ENCODE data around the gene MAPKAP1.
A peak's percentile ranks its signal among the peaks of the same experiment; 100 is the strongest.

Gene MAPKAP1

DNA sequence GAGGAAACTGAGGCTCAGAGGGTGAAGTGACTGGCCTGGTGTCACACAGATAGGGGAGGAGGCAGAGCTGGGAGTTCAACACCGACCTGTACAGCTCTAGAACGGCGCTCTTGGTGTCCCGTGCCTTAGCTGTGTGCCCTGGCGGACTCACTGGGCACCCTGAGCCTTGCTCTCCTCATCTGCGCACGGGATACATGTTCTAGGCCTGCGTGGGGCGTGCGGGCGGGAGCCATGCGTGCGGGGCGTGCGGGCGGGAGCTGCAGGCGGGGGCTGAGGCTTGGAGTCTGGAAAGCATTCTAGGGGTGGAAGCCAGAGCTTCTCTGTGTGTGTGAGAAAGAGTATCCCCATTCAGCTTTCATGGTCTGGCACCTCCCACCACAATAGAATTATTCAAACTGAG lies 280.1 kb downstream of the MAPKAP1 start:
- no peak for DNase-seq

GRCh38 chr9:125425901-125426515 lies 281.0 kb downstream of the MAPKAP1 start:
- no peak for DNase-seq

GRCh38 chr9:125425170-125425897 lies 281.7 kb downstream of the MAPKAP1 start:
- DNase-seq = no peak

- no peak for DNase-seq
Measured at GRCh38 chr9:125423964-125424363, 283.0 kb downstream of the MAPKAP1 start.

DNA sequence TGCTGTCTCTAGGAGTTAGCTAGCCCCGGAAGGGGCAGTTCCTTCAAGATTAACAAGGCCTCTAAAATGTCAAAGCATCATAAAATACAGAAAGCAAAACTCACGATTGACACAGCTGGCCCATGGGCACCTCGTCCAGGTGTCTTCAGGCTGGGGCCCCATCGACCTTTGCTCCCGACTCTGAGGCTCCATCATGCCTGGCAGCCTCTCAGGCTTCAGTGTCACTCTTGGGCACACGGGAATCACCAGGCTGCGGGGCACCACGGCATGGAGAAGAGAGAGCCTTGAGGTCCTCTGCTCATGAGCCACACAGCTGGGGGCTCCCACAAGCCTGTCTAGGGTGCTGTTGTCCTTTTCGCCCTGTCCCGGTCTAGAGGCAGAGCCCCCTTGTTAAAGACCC lies 284.2 kb downstream of the MAPKAP1 start:
- DNase-seq = no peak

DNA sequence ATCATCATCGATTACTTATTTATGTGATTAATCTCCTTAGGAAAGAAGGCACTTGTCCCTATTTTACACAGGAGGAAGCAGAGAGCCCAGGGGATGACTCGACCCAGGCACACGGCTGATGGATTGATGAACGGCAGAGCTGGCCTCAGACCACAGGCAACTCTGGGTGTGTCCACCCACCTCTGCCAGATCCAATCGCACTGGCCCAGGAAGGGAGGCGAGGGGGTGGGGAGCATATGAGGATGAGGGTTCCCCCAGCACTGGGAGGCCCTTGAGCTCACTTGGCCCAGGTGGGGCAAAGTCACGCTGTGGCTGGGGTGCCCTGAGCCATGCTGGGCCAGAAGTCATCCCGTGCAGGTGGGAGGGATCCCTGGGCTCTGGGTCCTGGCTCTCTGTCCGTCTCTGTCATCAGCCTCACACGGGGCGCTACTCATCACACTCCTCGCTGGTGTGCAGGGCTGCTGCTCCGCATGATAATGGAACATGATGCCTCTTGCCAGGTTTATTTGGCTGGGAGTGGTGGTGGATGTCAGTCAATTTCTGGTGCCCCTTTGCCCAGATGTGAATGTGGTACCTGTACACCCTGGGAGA lies 285.3 kb downstream of the MAPKAP1 start:
- no peak for DNase-seq

DNA sequence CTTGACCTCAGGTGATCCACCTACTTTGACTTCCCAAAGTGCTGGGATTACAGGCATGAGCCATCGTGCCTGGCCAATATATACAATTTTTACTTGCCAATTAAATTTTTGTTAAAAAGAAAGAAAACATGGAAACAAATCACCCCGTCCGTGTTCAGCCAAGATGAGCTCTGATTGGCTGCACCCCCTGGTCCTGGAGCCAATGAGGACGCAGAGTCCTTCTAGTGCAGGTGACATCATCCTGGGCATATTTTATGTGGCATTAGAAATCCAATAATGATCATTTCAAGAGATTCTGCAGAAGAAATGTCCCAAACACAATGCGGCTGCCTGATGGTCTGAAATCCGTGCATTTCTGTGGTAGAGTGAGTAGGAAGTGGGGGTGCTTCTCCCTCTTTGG lies 285.8 kb downstream of the MAPKAP1 start:
- no peak for DNase-seq

GRCh38 chr9:125418404-125418803 lies 288.6 kb downstream of the MAPKAP1 start:
- DNase-seq = no peak

DNA sequence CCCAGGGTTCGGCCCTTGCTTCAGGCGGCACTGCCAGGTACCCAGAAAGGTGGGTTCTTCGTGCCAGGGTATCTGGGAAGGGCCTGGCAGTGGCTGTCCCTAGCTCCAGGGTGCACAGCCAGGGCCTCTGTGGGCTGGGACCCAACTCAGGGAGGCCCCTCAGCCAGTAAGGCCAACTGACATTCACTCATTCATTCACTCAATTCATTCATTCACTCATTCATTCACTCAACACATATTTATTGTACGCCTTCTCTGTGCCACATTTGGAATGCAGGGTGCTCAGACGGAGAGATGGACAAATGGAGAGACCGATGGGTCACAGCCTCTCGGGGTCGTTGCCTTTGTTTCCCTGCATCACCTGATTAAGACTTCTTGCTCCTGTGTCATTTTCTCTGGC lies 290.5 kb downstream of the MAPKAP1 start:
- no peak for DNase-seq

GRCh38 chr9:125415583-125416460 lies 291.2 kb downstream of the MAPKAP1 start:
- no peak for DNase-seq

DNA sequence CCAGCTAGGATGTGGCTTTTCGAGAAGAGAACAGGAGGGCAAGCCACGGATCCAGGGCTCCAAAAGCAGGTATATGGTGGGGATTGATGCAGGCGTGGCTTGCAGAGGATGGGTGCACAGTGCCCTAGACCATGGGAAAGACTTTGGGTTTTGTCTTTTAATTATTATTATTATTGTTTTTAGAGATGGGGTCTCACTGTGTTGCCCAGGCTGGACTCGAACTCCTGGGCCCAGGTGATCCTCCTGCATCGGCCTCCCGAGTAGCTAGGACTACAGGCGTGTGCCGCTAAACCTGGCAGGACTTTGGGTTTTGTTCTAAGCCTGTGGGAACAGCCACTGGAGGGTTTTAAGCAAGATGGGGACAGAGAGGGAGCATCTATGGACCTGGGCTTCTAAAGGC lies 293.4 kb downstream of the MAPKAP1 start:
- no peak for DNase-seq

DNA sequence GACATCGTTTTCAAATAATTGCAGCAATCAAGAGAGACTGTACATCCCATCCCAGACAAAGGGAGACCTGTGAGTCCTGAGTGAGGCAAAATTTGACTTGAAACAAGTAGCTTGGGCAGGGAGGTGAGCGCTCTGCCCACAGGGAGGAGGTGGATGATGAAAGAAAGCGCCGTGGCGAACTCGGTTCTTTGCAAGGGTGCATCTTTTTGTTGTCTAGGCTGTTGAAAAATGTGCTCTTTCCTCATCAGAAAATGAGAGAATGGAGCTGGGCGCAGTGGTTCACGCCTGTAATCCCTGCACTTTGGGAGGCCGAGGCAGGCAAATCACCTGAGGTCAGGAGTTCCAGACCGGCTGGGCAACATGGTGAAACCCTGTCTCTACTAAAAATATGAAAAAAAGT lies 294.8 kb downstream of the MAPKAP1 start:
- DNase-seq = no peak

DNA sequence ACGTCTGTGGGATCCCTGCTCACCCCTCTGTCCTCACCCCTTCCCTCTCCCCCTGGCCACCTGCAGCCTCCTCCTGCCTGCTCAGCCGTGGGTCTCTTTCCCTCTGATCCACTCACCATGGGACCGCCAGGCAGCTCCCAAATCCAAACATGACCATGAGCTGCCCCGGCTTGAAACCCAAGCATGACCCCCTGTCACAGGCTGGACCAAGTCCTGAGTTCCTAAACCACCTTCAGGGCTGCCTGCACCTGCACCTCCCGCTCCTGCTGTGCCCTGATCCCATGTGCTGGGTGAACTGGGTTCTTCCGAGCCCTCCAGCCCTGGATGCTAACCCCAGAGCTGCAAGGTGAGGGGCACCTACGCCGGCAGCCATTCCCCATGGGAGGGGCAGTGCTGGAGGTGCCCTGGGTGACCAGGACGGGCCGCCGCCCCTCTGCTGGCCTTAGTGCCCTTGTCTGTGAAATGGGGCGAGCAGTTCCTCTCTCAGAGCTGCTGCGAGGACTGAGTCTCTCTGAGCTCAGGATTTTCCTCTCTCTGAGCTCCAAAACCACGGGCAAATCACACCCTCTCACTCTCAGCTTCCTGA lies 295.7 kb downstream of the MAPKAP1 start:
- no peak for DNase-seq

DNA sequence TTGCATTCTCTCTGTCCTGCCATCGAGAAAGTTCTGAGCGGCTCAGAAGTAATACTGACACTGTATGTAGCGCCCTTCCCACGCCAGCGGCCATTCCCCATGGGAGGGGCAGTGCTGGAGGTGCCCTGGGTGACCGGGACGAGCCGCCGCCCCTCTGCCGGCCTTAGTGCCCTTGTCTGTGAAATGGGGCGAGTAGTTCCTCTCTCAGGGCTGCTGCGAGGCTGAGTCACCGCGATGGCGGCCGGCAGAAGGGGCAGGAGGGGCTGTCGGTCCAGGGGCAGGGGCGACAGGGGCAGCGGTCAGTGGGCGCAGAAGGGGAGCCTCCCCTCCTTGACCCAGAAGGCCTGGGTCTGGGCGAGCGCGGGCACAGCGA lies 296.5 kb downstream of the MAPKAP1 start:
- no peak for DNase-seq

- DNase-seq = no peak
Measured at GRCh38 chr9:125409637-125410521, 297.1 kb downstream of the MAPKAP1 start.

GRCh38 chr9:125409217-125409636 lies 297.8 kb downstream of the MAPKAP1 start:
- no peak for DNase-seq

- DNase-seq = peak; percentile 74
Measured at GRCh38 chr9:125407974-125408900, 298.8 kb downstream of the MAPKAP1 start.

GRCh38 chr9:125407432-125407973 lies 299.5 kb downstream of the MAPKAP1 start:
- no peak for DNase-seq

DNA sequence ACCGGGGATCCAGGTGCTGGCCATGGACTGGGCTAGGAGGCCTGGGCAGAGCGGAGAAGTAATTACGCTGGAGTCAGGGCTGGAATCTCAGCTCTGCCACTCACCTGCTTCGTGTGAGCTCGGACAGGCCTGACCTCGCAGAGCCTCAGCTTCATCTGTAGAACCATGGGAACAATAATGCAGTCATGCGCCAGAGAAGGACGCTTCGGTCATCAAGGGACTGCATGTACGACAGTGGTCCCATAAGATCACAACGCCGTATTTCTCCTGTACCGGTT lies 300.3 kb downstream of the MAPKAP1 start:
- no peak for DNase-seq

DNA sequence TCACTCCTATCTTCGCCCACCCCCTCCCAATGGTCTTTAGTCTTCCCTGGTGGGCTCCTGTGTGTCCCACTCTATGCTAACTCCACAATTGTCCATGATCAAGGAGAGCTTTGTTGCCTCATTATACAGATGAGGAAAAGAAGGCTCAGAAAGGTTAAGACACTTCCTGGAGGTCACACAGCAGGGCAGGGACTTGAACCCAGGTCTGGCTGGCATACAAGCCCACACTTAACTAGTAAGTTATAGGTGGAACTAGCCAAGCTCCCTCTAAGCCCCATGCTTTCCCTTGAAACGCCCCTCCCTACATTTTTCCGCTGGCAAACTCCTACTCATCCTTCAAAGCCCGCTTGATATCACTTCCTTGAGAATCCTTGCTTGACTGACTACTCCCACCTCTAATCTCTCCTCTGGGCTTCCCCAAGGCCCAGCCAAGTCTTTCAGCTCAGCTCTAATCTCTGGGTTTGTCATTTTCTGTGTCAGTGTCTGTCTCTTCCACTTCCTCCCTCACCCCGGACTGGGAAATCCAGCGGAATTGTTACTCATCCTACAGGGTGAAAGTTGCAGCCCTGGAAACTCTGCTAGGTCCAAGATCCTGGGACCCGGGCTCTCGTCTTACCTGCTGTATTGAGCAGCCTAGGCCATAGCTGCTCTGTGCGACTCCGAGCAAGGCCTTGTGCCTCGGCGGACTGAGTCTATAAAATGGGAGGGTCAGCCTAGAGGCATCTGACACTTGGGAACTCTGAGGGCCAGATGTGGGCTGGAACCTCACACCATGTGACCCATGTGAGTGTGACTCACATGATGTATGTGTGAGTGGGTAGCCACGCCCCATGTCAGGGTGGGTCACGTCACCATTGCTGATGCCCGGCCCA lies 300.8 kb downstream of the MAPKAP1 start:
- no peak for DNase-seq

All from NCI-H774 (cell line).